HepG2 (cell line): ENCODE measurements around the gene SMG5. TPM values are rescaled to one million over a fixed set of nuclear protein-coding genes. Genes with fewer than 3 reads are reported as not detected.

Experiments used
- ATAC-seq: fragments of 200-7000 bp; cut with Tn5 transposase; 3 replicates; pipeline ENCODE4 v1.9.1; 2020; ENCODE audit warnings: mild to moderate bottlenecking, moderate library complexity
- BruUV-seq: library from RNA; stranded (reverse); fragments of 400-500 nt; replicated peaks from 2 replicates; lab custom pipeline; 2021; lab: Mats Ljungman, UMichigan
- CTCF ChIA-PET: fragments of 300-600 bp; formaldehyde crosslinking; extraction: SDS; loops from one replicate; lab custom pipeline; 2021; ENCODE audit warnings: low total read pairs, inconsistent platforms, low intra/inter-chr PET ratio; lab: Yijun Ruan, JAX
- POLR2A ChIA-PET: fragments of 350-600 bp; sonication (Branson Sonifier 250); formaldehyde crosslinking; loops from one replicate; lab custom pipeline; 2020; ENCODE audit warnings: antibody characterized with exemption, inconsistent platforms; lab: Yijun Ruan, JAX
- DNase-seq: peaks from one replicate; pipeline ENCODE4 v3.0.0-alpha.2; 2015; ENCODE audit warnings: low spot score
- FAIRE-seq: peaks from 3 replicates; lab custom pipeline; 2011; peaks lifted over from hg19 to GRCh38; lab: Jason Lieb, UNC
- H2AFZ ChIP-seq: one replicate; pipeline ENCODE4 v1.6.1; 2011; ENCODE audit warnings: low read length, inconsistent platforms
- H3K27ac ChIP-seq: fragments of 300-600 bp; 3 replicates; pipeline ENCODE4 v1.8.0; 2011; ENCODE audit warnings: mixed run types, mild to moderate bottlenecking, mixed read lengths, low read length, inconsistent platforms; ENCODE audit not compliant: insufficient read depth; ENCODE audit errors: extremely low read length
- H3K27me3 ChIP-seq, 2 experiments: fragments of 200-600 bp in 1 of 2; 2 replicates in 1 of 2; 3 replicates in 1 of 2; pipeline versions ENCODE4 v1.6.0 to v1.8.0; 2011; ENCODE audit warnings: low read length in 2 of 2, mild to moderate bottlenecking in 2 of 2, moderate library complexity in 2 of 2, inconsistent platforms in 1 of 2; ENCODE audit not compliant: insufficient read depth in 2 of 2, control insufficient read depth in 1 of 2
- H3K36me3 ChIP-seq, 2 experiments: fragments of 200-600 bp in 1 of 2; replicated peaks in 1 of 2; 2 replicates in 1 of 2; 3 replicates in 1 of 2; pipeline versions ENCODE4 v1.5.1 to v1.8.0; 2011; ENCODE audit warnings: low read length in 2 of 2, inconsistent platforms in 1 of 2; ENCODE audit not compliant: insufficient read depth in 2 of 2, control insufficient read depth in 1 of 2
- H3K4me1 ChIP-seq: 2 replicates; pipeline ENCODE4 v1.5.1; 2012; ENCODE audit warnings: low read length, inconsistent platforms; ENCODE audit not compliant: insufficient read depth
- H3K4me2 ChIP-seq: 2 replicates; pipeline ENCODE4 v1.6.0; 2011; ENCODE audit warnings: low read depth, low read length, inconsistent platforms
- H3K4me3 ChIP-seq, 3 experiments: fragments of 200-600 bp in 1 of 3; sonication (generic), shearing (Covaris generic) in 1 of 3; replicated peaks in 1 of 3; 2 replicates each; pipeline ENCODE4 v1.5.1; 2011 to 2016; ENCODE audit warnings: low read length in 3 of 3, inconsistent platforms in 2 of 3, low read depth in 2 of 3, mild to moderate bottlenecking in 2 of 3, control low read depth in 1 of 3, mixed read lengths in 1 of 3; ENCODE audit not compliant: insufficient read depth in 1 of 3
- H3K79me2 ChIP-seq: one replicate; pipeline ENCODE4 v1.6.1; 2011; ENCODE audit warnings: low read length, inconsistent platforms; ENCODE audit not compliant: insufficient read depth
- H3K9ac ChIP-seq: 2 replicates; pipeline ENCODE4 v1.6.0; 2011; ENCODE audit warnings: mild to moderate bottlenecking, low read depth, low read length, inconsistent platforms; ENCODE audit not compliant: insufficient read depth
- H3K9me3 ChIP-seq: 2 replicates; pipeline ENCODE4 v1.5.1; 2012; ENCODE audit warnings: mild to moderate bottlenecking, low read length
- H4K20me1 ChIP-seq: 2 replicates; pipeline ENCODE4 v1.6.0; 2011; ENCODE audit warnings: inconsistent platforms, mild to moderate bottlenecking, low read length, moderate library complexity; ENCODE audit not compliant: insufficient read depth
- ATF7-NPFF ChIP-seq: sonication (generic); formaldehyde crosslinking; IDR thresholded peaks from 2 replicates; pipeline ENCODE4 v1.8.1; 2023; ENCODE audit warnings: mild to moderate bottlenecking, low read depth, missing genetic modification reagents, moderate library complexity
- DMAP1 ChIP-seq: IDR thresholded peaks from 2 replicates; pipeline ENCODE4 v1.6.1; 2016
- KLF9 ChIP-seq: IDR thresholded peaks from 2 replicates; pipeline ENCODE4 v1.6.1; 2016; ENCODE audit warnings: low read depth
- SAP130 ChIP-seq: IDR thresholded peaks from 2 replicates; pipeline ENCODE4 v1.6.1; 2016; ENCODE audit warnings: low read depth
- ZNF205 ChIP-seq: IDR thresholded peaks from 2 replicates; pipeline ENCODE4 v1.6.1; 2018; ENCODE audit warnings: missing biosample characterization, missing genetic modification reagents
- ZNF251 ChIP-seq: sonication (generic); formaldehyde crosslinking; IDR thresholded peaks from 2 replicates; pipeline ENCODE4 v1.9.0; 2021; ENCODE audit warnings: mild to moderate bottlenecking, missing genetic modification reagents
- ZNF781 ChIP-seq: sonication (generic); formaldehyde crosslinking; IDR thresholded peaks from 2 replicates; pipeline ENCODE4 v1.5.1; 2020; ENCODE audit warnings: borderline replicate concordance, mild to moderate bottlenecking, missing genetic modification reagents; ENCODE audit errors: not compliant biosample characterization
- ZNF839 ChIP-seq: sonication (generic); formaldehyde crosslinking; IDR thresholded peaks from 2 replicates; pipeline ENCODE4 v1.4.0; 2020; ENCODE audit warnings: missing genetic modification reagents, mild to moderate bottlenecking, borderline replicate concordance
- WGBS: methylation state at CpG from one replicate; pipeline ENCODE4 v1.1.6; 2017; ENCODE audit warnings: low lambda C conversion rate; 5-methylcytosine and 5-hydroxymethylcytosine counted together
- in situ Hi-C: cut with HindIII; loops from 2 replicates; pipeline ENCODE4 v1.10.0; 2017; ENCODE audit warnings: low pct_unique_long_range_greater_than_20kb; ENCODE audit not compliant: extremely low pct_ligation_motif_present
- intact Hi-C: fragments of 100-400 bp; cut with micrococcal nuclease; formaldehyde crosslinking; loops from one replicate; pipeline ENCODE4 v1.10.0; 2022; ENCODE audit not compliant: unreplicated experiment
- polyA plus RNA-seq, 8 experiments: library from polyadenylated mRNA; depleted of rRNA in 3 of 8; stranded (reverse) in 7 of 8; unstranded in 1 of 8; fragments of >200 nt; fragmentation: Illumina TruSeq in 4 of 8; extraction: Trizol in 4 of 8; gene quantifications; 2 replicates each; pipeline versions ENCODE4 v1.2.1 to v1.2.3, GENCODE V29; 2011 to 2016; ENCODE audit warnings: low read depth in 4 of 8, missing spikeins in 1 of 8, mixed read lengths in 1 of 8; ENCODE audit not compliant: insufficient read depth in 1 of 8
- total RNA-seq, 5 experiments: library from RNA; depleted of rRNA; stranded (reverse); fragments of >200 nt; fragmentation: Illumina TruSeq; extraction: Trizol; gene quantifications; 2 replicates each; pipeline ENCODE4 v1.2.3, GENCODE V29; 2016; ENCODE audit warnings: low read depth in 1 of 5
- TF ChIP-seq, protein P1 (sequence below): sonication (generic); formaldehyde crosslinking; IDR thresholded peaks from 2 replicates; pipeline ENCODE4 v1.8.0; 2022; ENCODE audit warnings: mild to moderate bottlenecking, missing genetic modification reagents, moderate library complexity
- TF ChIP-seq, protein P2 (sequence below): sonication (generic); formaldehyde crosslinking; IDR thresholded peaks from 2 replicates; pipeline ENCODE4 v1.5.0; 2020; ENCODE audit warnings: missing genetic modification reagents
- TF ChIP-seq, protein P3 (sequence below): sonication (generic); formaldehyde crosslinking; IDR thresholded peaks from 2 replicates; pipeline ENCODE4 v1.4.0; 2020; ENCODE audit warnings: missing genetic modification reagents
- TF ChIP-seq, protein P4 (sequence below): IDR thresholded peaks from 2 replicates; pipeline ENCODE4 v1.6.1; 2016; ENCODE audit warnings: missing compliant biosample characterization, missing genetic modification reagents, borderline replicate concordance
- TF ChIP-seq, protein P5 (sequence below): sonication (generic); formaldehyde crosslinking; IDR thresholded peaks from 2 replicates; pipeline ENCODE4 v1.8.0; 2022; ENCODE audit warnings: missing genetic modification reagents, mild to moderate bottlenecking, inconsistent platforms, borderline replicate concordance
- TF ChIP-seq, protein P6 (sequence below): sonication (generic); formaldehyde crosslinking; IDR thresholded peaks from 2 replicates; pipeline ENCODE4 v1.9.0; 2021; ENCODE audit warnings: missing genetic modification reagents, borderline replicate concordance

SMG5 gene
- total and polyA plus RNA-seq, 2 of the 13 experiments (the other 11 are each of a cell fraction or from before 2014, with no cell fraction given) = 50.5 to 84.0 TPM

DNA sequence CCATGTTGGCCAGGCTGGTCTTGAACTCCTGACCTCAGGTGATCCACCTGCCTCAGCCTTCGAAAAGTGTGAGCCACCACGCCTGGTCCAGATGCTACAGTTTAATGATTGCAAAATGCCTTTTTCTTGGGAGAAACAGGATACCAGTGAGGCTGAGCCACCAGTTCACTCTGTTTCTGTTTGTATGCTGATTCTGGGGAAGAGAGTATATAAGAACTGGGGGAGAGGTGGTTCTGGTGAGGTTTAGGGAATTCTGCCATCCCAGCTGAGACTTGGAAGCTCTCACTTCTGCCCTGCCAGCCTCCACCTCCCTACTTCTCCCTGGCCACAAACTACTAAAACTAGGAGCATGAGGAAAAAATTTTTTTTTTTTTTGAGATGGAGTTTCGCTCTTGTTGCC is 77.9 kb downstream of the SMG5 start:
- H3K9ac ChIP-seq = no peak overlapping the region
- WGBS = 98% methylated on average over 3 of the region's 3 CpGs
- H3K4me1 ChIP-seq = no peaks in the 10 kb centered on the region
- POLR2A ChIA-PET = no interaction called here
- H3K36me3 ChIP-seq = peaks cover 15 to 53% of the 10 kb centered on the region in 2 experiments
- no peak for DNase-seq
- in situ Hi-C loops = no loop called here
- no peak overlapping the region for H2AFZ ChIP-seq
- CTCF ChIA-PET = no interaction called here
- BruUV-seq = no TSS peak
- no peaks in the 10 kb centered on the region for H3K27me3 ChIP-seq
- no peak for ATAC-seq
- H3K79me2 ChIP-seq = no peaks in the 10 kb centered on the region
- no peaks in the 10 kb centered on the region for H4K20me1 ChIP-seq
- no peaks in the 10 kb centered on the region for H3K9me3 ChIP-seq
- intact Hi-C loops = loop anchor here (10.0 kb wide), 1 partner anchor 890 kb away; the partner anchor contains the start of gene ETV3L
- H3K4me2 ChIP-seq = no peak overlapping the region
- no peak overlapping the region for H3K4me3 ChIP-seq
- FAIRE-seq = no peak
- no peak overlapping the region for H3K27ac ChIP-seq
- TF ChIP-seq ZNF839 (CRISPR knock-in tag) (no peak), ZNF781 (CRISPR knock-in tag) (no peak), DMAP1 (CRISPR knock-in tag) (no peak), ZNF251 (CRISPR knock-in tag) (no peak), ZNF205 (CRISPR knock-in tag) (no peak), ATF7-NPFF (CRISPR knock-in tag) (no peak), KLF9 (CRISPR knock-in tag) (no peak), SAP130 (no peak)
- TF ChIP-seq, protein P1, sequence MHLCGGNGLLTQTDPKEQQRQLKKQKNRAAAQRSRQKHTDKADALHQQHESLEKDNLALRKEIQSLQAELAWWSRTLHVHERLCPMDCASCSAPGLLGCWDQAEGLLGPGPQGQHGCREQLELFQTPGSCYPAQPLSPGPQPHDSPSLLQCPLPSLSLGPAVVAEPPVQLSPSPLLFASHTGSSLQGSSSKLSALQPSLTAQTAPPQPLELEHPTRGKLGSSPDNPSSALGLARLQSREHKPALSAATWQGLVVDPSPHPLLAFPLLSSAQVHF (CRISPR knock-in tag) = no peak
- TF ChIP-seq, protein P2, sequence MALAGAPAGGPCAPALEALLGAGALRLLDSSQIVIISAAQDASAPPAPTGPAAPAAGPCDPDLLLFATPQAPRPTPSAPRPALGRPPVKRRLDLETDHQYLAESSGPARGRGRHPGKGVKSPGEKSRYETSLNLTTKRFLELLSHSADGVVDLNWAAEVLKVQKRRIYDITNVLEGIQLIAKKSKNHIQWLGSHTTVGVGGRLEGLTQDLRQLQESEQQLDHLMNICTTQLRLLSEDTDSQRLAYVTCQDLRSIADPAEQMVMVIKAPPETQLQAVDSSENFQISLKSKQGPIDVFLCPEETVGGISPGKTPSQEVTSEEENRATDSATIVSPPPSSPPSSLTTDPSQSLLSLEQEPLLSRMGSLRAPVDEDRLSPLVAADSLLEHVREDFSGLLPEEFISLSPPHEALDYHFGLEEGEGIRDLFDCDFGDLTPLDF (CRISPR knock-in tag) = no peak
- TF ChIP-seq, protein P3, sequence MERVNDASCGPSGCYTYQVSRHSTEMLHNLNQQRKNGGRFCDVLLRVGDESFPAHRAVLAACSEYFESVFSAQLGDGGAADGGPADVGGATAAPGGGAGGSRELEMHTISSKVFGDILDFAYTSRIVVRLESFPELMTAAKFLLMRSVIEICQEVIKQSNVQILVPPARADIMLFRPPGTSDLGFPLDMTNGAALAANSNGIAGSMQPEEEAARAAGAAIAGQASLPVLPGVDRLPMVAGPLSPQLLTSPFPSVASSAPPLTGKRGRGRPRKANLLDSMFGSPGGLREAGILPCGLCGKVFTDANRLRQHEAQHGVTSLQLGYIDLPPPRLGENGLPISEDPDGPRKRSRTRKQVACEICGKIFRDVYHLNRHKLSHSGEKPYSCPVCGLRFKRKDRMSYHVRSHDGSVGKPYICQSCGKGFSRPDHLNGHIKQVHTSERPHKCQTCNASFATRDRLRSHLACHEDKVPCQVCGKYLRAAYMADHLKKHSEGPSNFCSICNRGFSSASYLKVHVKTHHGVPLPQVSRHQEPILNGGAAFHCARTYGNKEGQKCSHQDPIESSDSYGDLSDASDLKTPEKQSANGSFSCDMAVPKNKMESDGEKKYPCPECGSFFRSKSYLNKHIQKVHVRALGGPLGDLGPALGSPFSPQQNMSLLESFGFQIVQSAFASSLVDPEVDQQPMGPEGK (CRISPR knock-in tag) = no peak
- TF ChIP-seq, protein P4, sequence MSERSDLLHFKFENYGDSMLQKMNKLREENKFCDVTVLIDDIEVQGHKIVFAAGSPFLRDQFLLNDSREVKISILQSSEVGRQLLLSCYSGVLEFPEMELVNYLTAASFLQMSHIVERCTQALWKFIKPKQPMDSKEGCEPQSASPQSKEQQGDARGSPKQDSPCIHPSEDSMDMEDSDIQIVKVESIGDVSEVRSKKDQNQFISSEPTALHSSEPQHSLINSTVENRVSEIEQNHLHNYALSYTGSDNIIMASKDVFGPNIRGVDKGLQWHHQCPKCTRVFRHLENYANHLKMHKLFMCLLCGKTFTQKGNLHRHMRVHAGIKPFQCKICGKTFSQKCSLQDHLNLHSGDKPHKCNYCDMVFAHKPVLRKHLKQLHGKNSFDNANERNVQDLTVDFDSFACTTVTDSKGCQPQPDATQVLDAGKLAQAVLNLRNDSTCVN = no peak
- TF ChIP-seq, protein P5, sequence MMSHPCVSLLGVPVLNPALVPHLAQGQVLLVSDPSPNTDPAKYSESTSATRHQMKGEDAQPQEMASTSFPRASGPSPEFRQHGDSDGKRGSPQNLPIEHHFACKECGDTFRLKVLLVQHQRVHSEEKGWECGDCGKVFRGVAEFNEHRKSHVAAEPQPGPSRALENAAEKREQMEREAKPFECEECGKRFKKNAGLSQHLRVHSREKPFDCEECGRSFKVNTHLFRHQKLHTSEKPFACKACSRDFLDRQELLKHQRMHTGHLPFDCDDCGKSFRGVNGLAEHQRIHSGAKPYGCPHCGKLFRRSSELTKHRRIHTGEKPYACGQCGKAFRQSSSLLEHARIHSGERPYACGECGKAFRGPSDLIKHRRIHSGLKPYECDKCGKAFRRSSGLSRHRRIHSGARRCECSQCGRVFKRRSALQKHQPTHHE = no peak
- TF ChIP-seq, protein P6, sequence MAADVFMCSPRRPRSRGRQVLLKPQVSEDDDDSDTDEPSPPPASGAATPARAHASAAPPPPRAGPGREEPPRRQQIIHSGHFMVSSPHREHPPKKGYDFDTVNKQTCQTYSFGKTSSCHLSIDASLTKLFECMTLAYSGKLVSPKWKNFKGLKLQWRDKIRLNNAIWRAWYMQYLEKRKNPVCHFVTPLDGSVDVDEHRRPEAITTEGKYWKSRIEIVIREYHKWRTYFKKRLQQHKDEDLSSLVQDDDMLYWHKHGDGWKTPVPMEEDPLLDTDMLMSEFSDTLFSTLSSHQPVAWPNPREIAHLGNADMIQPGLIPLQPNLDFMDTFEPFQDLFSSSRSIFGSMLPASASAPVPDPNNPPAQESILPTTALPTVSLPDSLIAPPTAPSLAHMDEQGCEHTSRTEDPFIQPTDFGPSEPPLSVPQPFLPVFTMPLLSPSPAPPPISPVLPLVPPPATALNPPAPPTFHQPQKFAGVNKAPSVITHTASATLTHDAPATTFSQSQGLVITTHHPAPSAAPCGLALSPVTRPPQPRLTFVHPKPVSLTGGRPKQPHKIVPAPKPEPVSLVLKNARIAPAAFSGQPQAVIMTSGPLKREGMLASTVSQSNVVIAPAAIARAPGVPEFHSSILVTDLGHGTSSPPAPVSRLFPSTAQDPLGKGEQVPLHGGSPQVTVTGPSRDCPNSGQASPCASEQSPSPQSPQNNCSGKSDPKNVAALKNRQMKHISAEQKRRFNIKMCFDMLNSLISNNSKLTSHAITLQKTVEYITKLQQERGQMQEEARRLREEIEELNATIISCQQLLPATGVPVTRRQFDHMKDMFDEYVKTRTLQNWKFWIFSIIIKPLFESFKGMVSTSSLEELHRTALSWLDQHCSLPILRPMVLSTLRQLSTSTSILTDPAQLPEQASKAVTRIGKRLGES (CRISPR knock-in tag) = no peak
